Left ventricle myocardium inferior (tissue), 1 donor: ENCODE measurements around the gene MOSPD3. TPM values are rescaled to one million over a fixed set of nuclear protein-coding genes. Genes with fewer than 3 reads are reported as not detected.

Source experiments
- DNase-seq: peaks from one replicate; pipeline ENCODE4 v3.0.0-alpha.2; 2020
- H3K27ac ChIP-seq: fragments of 200-600 bp; replicated peaks from 2 replicates; pipeline ENCODE4 v1.8.0; 2021
- H3K27me3 ChIP-seq: fragments of 200-600 bp; 2 replicates; pipeline ENCODE4 v1.8.0; 2021; ENCODE audit warnings: low read depth
- H3K36me3 ChIP-seq: fragments of 200-600 bp; 2 replicates; pipeline ENCODE4 v1.8.0; 2021
- H3K4me1 ChIP-seq: fragments of 200-600 bp; 2 replicates; pipeline ENCODE4 v1.8.0; 2021
- H3K4me3 ChIP-seq: fragments of 200-600 bp; 2 replicates; pipeline ENCODE4 v1.8.0; 2021; ENCODE audit warnings: mild to moderate bottlenecking, moderate library complexity
- H3K9me3 ChIP-seq: fragments of 200-600 bp; replicated peaks from 2 replicates; pipeline ENCODE4 v1.8.0; 2021
- CTCF ChIP-seq: fragments of 200-600 bp; IDR thresholded peaks from 2 replicates; pipeline ENCODE4 v1.8.0; 2021; ENCODE audit warnings: antibody characterized with exemption, mild to moderate bottlenecking, borderline replicate concordance
- intact Hi-C: fragments of 100-400 bp; cut with micrococcal nuclease; formaldehyde crosslinking; loops from one replicate; pipeline ENCODE4 v1.11.0; 2022
- total RNA-seq: library from RNA; stranded (reverse); fragmentation: NEBNext Ultra II Directional; extraction: Animal tissue kit (Norgen Biotek cat#: 25700); gene quantifications from one replicate; pipeline ENCODE4 v1.2.1, GENCODE V29; 2021
- donor health status: DM: no; HTN: yes; CAD: no; lungs with severe emphysema.

MOSPD3 gene
- total RNA-seq, 1 donor from 2014 or later, result 10.2 TPM

- no peak for TF ChIP-seq CTCF
- intact Hi-C loops, result loop anchor here (10.0 kb wide), 1 partner anchor 112 kb away; the partner anchor contains the start of gene GIGYF1
- Histone ChIP-seq H3K4me1 (peaks cover 55% of the 10 kb centered on the region), H3K4me3 (peak overlapping the region; percentile 100), H3K36me3 (peaks cover 46% of the 10 kb centered on the region), H3K27ac (peak overlapping the region; percentile 98), H3K27me3 (no peaks in the 10 kb centered on the region), H3K9me3 (no peaks in the 10 kb centered on the region)
- DNase-seq, result no peak
These were observed 29.7 kb upstream of the MOSPD3 start for GRCh38 chr7:100582650-100583049.

- Histone ChIP-seq H3K9me3 (no peaks in the 10 kb centered on the region), H3K4me3 (peak overlapping the region; percentile 100), H3K27ac (peak overlapping the region; percentile 98), H3K36me3 (peaks cover 39% of the 10 kb centered on the region), H3K27me3 (no peaks in the 10 kb centered on the region), H3K4me1 (peaks cover 55% of the 10 kb centered on the region)
- peak; percentile 68 for DNase-seq
- intact Hi-C loops, result loop anchor here (10.0 kb wide), 1 partner anchor 111 kb away; the partner anchor contains the start of gene GIGYF1
- TF ChIP-seq CTCF, result no peak
These were observed 28.9 kb upstream of the MOSPD3 start for GRCh38 chr7:100583132-100584053.

GRCh38 chr7:100584054-100584682 is 28.2 kb upstream of the MOSPD3 start:
- no peaks in the 10 kb centered on the region for H3K9me3 ChIP-seq
- intact Hi-C loops, result loop anchor here (10.0 kb wide), 1 partner anchor 111 kb away; the partner anchor contains the start of gene GIGYF1
- peaks cover 55% of the 10 kb centered on the region for H3K4me1 ChIP-seq
- DNase-seq, result no peak
- no peak for TF ChIP-seq CTCF
- H3K4me3 ChIP-seq, result peak overlapping the region; percentile 100
- peak overlapping the region; percentile 98 for H3K27ac ChIP-seq
- peaks cover 31% of the 10 kb centered on the region for H3K36me3 ChIP-seq
- H3K27me3 ChIP-seq, result no peaks in the 10 kb centered on the region

- Histone ChIP-seq H3K36me3 (peaks cover 25% of the 10 kb centered on the region), H3K4me3 (peak overlapping the region; percentile 100), H3K9me3 (no peaks in the 10 kb centered on the region), H3K27ac (peak overlapping the region; percentile 98), H3K4me1 (peaks cover 56% of the 10 kb centered on the region), H3K27me3 (no peaks in the 10 kb centered on the region)
- intact Hi-C loops, result loop anchor here (10.0 kb wide), 1 partner anchor 110 kb away; the partner anchor contains the start of gene GIGYF1
- TF ChIP-seq CTCF, result no peak
- peak; percentile 35 for DNase-seq
These were observed 27.4 kb upstream of the MOSPD3 start for GRCh38 chr7:100584683-100585510.
